ENCODE data around the gene NPM3. TPM values are rescaled to one million over a fixed set of nuclear protein-coding genes. Genes with fewer than 3 reads are reported as not detected.

Gene NPM3
- total and polyA plus RNA-seq, 2 of the 8 experiments (the other 6 are each of a cell fraction or from before 2014, with no cell fraction given): 127 to 175 TPM

- TF ChIP-seq MAX (IDR thresholded peaks at IDR 0.05): 0 out of 2 replicates have a peak, but pooled peaks have one; percentile 17
- TF ChIP-seq MAFK (IDR thresholded peaks at IDR 0.05; ENCODE audit: low read depth, low read length): no peak
- no peak for TF ChIP-seq CREB1 (IDR thresholded peaks at IDR 0.05)
- no peak for TF ChIP-seq SP2 (IDR thresholded peaks at IDR 0.05; ENCODE audit: low read length)
- no peak for TF ChIP-seq NANOG (IDR thresholded peaks at IDR 0.05; ENCODE audit: insufficient read depth, low read depth, low read length, poor library complexity, severe bottlenecking)
- no peak for TF ChIP-seq POLR2AphosphoS5 (IDR thresholded peaks at IDR 0.05; ENCODE audit: low read depth, low read length)
Observed at GRCh38 chr10:101772895-101773761, 10.1 kb downstream of the NPM3 start (continued).

All from H1 (cell line).